Epithelial cell of proximal tubule (primary cell): ENCODE measurements around the gene AEN. TPM values are rescaled to one million over a fixed set of nuclear protein-coding genes. Genes with fewer than 3 reads are reported as not detected.

Experiments used
- DNase-seq: peaks from one replicate; pipeline ENCODE4 v3.0.0-alpha.2; 2011; ENCODE audit warnings: low read depth
- H3K4me3 ChIP-seq: 2 replicates; pipeline ENCODE4 v1.5.1; 2011; ENCODE audit warnings: low read depth, mild to moderate bottlenecking, low read length
- total RNA-seq: library from RNA; depleted of rRNA; stranded (reverse); fragments of >200 nt; gene quantifications from 2 replicates; pipeline ENCODE4 v1.2.3, GENCODE V29; 2015
- TF ChIP-seq, protein P1 (sequence below): conservative IDR thresholded peaks from 2 replicates; pipeline ENCODE4 v1.5.1; 2012; ENCODE audit warnings: low read depth, mild to moderate bottlenecking, low read length

The AEN gene
- 58.8 and 61.9 TPM in 2 replicates for total RNA-seq

DNA sequence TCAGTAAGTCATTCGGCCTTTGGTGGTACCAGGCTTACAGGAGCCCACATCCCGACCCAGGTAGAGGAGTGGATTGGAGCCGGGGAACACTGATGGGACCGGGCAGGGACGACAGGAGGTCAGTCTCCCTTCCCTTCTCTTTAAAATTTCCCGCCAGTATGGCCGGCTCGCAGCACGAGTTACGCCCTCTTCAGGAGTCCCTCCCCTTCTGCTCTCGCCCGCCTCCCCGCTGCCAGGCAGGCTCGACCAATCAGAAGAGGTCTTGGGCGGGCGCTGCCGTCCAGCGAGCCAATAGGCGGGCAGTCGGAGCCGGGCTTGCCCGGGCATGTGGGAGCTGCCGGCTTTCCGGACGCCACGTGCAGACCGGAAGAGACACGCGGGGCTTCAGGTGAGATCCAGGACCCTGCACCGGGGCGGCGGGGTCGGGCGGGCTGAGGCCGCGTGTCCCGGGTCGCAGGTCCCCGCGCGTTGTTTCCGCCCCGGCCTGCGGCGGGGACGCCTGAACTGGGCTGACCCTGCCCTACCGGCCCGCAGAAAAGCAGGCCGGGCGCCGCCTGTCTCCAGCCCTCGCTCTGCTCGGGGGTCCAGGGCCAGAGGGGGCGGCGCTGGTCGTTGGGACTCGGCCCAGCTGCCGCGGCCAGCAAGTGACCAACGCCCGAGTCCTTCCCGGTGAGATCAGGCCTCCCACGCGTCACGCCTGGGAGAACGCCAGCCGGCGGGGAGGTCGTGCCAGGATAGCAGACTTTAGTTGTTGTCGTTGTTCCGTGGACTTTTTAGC, at the start of gene AEN:
AEN (plus strand) TSS at position 346 of the 778 bp plus-strand sequence. CDS start 4,870 bp downstream, outside the sequence.
- TF ChIP-seq, protein P1, sequence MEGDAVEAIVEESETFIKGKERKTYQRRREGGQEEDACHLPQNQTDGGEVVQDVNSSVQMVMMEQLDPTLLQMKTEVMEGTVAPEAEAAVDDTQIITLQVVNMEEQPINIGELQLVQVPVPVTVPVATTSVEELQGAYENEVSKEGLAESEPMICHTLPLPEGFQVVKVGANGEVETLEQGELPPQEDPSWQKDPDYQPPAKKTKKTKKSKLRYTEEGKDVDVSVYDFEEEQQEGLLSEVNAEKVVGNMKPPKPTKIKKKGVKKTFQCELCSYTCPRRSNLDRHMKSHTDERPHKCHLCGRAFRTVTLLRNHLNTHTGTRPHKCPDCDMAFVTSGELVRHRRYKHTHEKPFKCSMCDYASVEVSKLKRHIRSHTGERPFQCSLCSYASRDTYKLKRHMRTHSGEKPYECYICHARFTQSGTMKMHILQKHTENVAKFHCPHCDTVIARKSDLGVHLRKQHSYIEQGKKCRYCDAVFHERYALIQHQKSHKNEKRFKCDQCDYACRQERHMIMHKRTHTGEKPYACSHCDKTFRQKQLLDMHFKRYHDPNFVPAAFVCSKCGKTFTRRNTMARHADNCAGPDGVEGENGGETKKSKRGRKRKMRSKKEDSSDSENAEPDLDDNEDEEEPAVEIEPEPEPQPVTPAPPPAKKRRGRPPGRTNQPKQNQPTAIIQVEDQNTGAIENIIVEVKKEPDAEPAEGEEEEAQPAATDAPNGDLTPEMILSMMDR: no peak
- peak within 1 kb of the TSS; percentile 96 for H3K4me3 ChIP-seq
- no peak for DNase-seq

DNA sequence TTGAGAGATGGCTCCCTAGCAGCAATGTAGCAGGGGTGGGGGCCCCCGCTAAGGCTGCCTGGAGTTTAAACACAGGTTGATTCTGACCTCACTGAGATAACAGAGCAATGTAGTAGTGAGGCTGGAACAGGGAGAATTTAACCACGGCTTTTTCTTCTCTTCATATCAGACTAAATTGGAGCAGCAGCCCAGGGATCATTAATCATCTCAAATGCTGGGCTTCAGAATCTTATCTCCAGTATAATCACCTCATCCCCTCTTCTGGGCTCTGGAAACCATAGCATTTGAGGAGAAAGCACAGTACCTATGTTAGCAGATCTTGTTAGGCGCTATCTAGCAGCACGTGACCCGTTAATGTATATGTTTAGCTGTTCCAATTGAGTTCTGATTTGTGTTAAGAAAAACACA, 49.3 kb upstream of the AEN start:
- no peak for DNase-seq
- no peak overlapping the region for H3K4me3 ChIP-seq
- TF ChIP-seq, protein P1: no peak

- DNase-seq: no peak
- no peak overlapping the region for H3K4me3 ChIP-seq
- TF ChIP-seq, protein P1: no peak
Observed at GRCh38 chr15:88574077-88574476, 47.1 kb upstream of the AEN start.

DNA sequence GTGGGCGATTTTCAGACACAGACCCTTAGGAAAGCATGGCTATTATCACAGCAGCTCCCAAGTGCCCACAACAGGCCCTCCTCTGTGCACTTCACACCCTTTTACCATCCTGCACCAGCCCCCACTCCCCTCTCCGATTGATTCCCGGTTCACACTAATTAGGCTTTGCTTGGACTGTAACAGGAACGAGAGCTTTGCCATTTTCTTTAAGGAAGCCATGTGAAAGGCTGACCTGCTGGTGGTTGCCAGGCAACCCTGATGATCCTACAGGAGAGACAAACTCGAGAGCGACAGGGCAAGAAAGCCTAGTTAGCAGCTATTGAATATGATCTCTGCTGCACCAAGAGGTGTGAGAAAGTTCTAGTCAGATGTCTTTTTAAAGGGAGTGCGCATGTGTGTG, 46.5 kb upstream of the AEN start:
- no peak for DNase-seq
- TF ChIP-seq, protein P1: no peak
- H3K4me3 ChIP-seq: no peak overlapping the region

DNA sequence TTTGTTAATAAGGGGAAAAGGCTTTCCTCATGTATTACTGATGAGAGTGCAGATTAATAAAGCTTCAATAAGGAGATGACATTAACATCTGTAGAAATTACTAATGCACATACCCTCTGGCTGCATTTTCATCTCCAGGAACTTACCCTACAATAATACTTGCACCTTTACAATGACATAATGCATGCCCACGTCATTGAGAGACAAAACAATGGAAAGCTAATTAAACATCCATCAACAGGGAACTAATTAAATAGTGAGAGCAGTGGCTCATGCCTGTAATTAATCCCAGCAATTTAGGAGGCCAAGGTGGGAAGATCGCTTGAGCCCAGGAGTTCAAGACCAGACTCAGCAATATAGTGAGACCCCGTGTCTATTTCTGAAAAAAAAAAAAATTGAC, 41.8 kb upstream of the AEN start:
- DNase-seq: no peak
- TF ChIP-seq, protein P1: no peak

DNA sequence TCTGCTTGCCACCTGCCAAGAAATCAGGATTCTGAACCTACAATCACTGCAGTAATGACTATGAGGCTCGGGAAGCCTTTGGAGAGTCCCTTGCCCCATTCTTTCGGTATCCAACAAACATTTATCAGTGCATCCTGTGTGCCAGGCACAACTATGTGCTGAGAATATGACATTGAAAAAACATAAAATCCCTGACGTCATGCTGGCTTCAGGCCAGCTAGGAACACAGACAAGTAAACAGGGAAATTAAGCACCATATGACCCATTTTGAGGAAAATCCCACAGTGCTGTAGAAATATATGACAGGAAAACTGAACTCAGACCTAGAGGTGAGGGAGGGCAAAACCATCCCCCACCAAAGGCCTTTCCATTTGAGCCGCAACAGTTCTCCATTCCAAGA, 40.6 kb upstream of the AEN start:
- DNase-seq: no peak
- TF ChIP-seq, protein P1: no peak
- no peak overlapping the region for H3K4me3 ChIP-seq

More for the DNA sequence above, 41.8 kb upstream of the AEN start:
- H3K4me3 ChIP-seq: no peak overlapping the region
